ENCODE results near the gene KRTAP4-11.
"Not testable (repeated sequence)": the region's sequence is repeated elsewhere in the genome, so short reads cannot be mapped to it uniquely, and the experiment has no call there.

KRTAP4-11 gene

DNA sequence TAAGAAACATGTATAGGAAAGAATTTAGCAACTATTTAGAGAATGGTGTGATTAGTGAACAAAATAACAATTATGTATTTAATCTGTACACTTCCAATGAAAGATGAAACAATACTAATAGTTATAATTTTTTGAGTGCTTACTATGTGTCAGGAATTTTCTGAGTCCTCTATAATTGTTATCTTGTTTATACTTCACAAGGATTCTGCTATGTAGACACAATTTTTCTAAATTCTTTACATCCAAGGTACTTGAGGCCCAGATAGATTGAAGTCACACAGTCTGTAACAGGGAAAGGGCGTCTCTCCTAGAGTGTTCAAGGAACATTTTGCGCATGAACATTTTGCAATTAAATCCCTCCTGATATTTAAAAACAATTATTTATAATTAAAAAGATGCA, 6.9 kb upstream of the KRTAP4-11 start:
- in situ Hi-C loops (cut with HindIII; ENCODE audit: low sequenced_read_pairs): no loop called here

DNA sequence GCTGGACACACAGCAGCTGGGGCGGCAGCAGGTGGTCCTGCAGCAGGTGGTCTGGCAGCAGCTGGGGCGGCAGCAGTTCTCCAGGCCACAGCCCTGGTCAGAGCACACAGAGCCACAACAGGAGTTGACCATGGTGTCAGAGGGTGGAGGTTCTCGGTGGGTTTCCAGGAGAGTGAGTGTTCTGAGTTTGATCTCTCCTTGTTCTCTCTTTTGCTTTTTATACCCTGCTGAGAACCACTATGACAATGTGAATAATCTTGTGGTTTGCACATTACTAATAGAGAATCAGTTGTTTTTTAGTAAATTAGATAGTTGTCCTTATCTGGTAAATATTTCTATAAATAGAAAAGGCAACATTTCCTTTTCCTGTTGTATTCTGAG, 5.8 kb upstream of the KRTAP4-11 start, which contains the start of gene KRTAP4-12:
TSS of gene KRTAP4-12 (minus strand) at position 192 of the 381 bp plus-strand sequence. CDS start at position 132, 60 bp downstream.
- in situ Hi-C loops (cut with HindIII; ENCODE audit: low sequenced_read_pairs): not testable (repeated sequence)

DNA sequence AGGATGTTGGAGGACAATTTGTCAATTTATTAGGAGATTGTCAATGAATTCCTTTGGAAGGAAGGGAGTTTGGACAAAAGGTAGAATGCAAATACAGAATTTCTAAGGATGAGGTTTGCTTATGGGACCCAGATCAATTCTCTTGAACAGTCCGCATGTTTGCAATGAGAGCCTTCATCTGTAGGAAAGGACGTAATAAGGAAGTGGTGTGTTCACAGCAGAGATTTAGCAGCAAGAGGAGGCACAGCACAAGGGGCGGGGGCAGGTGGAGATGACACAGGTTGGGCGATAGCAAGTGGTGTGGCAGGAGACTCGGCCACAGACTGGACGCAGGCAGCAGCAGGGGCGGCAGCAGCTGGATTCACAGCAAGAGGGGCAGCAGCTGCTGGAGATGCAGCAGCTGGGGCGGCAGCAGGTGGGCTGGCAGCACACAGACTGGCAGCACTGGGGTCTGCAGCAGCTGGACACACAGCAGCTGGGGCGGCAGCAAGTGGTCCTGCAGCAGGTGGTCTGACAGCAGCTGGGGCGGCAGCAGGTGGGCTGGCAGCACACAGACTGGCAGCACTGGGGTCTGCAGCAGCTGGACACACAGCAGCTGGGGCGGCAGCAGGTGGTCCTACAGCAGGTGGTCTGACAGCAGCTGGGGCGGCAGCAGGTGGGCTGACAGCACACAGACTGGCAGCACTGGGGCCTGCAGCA, 5.3 kb upstream of the KRTAP4-11 start:
- in situ Hi-C loops (cut with HindIII; ENCODE audit: low sequenced_read_pairs): not testable (repeated sequence)

DNA sequence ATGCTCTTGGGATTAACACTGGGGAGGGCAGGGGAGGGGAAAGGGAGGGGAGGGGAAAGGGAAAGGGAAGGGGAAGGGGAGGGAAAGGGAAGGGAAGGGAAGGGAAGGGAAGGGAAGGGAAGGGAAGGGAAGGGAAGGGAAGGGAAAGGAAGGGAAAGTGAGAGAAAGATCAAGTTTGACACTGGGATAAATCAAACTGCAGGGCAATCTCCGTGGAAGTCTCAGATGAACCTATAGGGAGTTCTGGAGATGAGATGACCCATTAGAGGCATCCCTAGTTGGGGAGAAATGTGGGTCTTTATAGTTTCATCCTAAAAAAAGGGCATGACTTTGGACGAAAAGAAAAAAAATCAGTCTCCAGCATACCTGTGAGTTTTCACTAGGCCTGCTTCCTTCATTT, 3.6 kb upstream of the KRTAP4-11 start:
- in situ Hi-C loops (cut with HindIII; ENCODE audit: low sequenced_read_pairs): no loop called here

DNA sequence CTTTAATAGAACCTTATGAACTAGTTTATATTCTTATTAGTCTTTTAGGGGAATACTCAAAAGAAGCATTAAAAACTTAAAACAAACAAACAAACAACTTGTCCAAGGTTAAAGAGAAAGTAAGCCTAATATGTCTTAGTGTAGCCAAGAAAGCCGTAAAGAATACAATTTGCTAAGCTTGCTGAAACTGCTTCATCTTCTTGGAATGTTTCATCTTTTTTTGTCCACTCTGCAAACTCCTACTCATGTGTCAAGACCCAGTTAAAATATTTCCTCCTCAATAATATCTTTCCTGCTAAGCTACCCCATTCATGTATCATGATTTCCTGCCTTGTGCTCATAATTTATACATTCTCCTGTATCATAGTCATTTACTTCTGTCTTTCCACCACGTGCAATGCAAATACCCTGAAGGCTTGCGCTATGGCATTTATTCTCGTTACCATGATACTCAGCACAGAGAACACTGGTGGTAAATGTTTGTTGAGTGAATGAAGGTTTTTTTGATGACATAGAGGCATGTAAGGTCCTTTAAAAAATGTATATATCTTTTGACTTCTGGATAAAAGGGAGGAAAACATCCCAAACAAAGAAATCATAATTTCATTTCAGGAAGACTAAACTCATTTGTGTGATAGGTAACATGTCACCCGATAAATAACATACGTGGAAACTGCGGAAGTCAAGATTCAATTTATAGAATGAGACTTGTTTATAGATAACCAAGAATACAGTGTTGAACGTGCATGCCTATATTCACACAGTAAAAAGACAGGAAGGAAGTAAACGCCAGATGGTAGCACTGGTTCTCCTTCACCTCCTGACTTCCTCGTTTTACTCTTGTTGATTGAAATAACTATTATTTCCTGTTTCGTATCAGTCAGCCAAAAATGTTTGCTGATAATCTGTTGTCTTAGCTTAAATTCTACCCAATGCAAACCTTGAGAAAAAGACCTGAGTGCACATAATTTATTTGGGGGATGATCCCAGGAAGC, 1.8 kb upstream of the KRTAP4-11 start:
- in situ Hi-C loops (cut with HindIII; ENCODE audit: low sequenced_read_pairs): not testable (repeated sequence)

DNA sequence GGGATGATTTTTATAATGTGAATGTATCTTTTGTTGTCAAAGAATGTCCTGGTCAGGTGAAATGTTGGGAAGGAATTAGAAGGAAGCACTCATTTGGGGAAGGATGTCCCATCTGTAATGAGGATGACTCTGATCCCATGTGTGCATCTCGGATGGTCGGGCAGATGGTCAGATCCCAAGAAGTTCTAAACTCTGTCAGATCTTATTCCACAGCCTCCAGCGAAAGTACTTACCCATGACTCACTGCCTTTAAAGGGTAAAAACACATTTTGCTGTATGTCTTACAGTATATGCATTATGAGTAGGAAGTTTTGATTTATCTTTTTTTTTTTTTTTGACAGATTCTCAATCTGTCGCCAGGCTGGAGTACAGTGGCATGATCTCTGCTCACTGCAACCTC, 548 bp upstream of the KRTAP4-11 start:
- in situ Hi-C loops (cut with HindIII; ENCODE audit: low sequenced_read_pairs): no loop called here

DNA sequence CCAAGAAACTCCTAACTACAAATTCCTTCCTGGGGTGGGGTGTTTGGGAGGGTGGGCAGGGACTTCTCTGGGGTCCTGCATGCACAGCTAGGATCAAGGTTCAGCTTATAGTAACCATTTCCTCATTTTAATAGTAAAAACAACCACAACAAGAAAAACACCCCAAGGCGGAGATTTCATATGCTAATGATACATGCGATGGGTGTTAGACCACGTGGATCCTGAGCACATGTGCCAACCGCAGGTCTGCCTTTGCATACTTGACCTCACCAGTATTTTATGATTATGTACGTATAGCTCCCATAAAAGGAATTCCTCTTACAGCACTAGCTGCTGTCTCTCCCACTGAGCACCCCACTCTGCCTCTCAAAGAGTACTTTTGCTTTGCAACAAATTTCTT, 1.9 kb downstream of the KRTAP4-11 start:
- in situ Hi-C loops (cut with HindIII; ENCODE audit: low sequenced_read_pairs): no loop called here

DNA sequence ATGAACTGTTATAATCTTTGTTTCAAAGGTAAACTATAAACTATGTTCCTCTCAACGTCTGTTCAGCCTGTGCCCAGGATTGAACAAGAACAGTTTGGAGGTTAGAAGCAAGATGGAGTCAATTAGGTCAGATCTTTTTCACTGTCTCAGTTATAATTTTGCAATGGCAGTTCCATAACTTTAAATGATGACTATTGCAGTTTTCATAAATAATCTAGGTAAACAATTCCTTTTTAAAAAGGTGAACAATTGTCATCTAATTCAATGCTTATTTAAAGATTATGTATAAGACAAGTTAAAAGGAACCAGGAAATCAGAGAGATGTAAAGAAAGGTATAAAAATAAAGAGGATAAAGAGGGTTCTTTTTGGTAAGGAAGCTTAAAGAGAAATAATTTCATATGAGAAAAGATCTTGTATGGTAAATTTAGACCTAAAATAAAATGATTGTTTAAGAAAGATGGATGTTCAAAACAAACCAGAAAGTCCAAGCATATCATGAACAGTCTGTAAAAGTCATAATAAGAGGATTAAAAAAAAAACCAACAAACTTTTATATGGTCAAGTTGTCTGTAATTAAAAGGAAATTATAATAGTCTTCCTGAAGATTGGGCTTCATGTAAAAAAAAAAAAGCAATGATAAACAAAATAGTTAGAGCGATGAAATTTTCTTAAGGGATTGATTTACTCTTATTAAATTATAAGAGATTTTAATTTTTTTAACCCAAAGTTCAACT, 6.9 kb downstream of the KRTAP4-11 start:
- in situ Hi-C loops (cut with HindIII; ENCODE audit: low sequenced_read_pairs): no loop called here

DNA sequence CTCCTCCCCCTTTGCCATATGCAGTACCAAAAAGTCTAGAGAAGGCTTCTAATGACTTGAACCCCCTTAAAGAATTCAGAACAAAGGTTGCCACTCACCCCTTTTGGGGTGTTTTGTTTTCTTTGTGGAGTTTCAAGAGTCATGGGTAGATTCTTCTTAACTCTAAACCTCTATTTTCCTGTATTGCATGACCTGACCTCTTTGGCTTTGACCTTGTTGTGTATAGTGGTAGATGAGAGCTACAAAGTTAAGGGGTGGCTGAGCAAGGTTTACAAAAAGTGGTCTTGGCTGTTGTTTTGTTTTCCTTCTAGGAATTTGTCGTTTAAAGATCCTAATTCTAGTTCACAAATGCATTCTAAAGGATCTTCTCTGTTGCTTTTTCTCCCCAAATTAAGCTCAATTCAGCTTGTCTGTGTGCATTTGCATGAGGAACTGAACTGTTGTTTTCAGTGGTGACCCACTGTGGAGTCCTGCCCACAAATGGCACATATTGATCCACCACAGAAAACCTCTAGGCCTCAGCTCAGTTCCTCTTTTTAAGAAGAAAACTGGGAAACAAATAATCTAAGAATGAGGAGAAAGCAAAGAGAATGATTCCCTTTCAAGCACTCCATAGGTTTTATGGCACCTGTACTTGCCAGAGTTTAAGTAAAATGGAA, 9.3 kb downstream of the KRTAP4-11 start:
- in situ Hi-C loops (cut with HindIII; ENCODE audit: low sequenced_read_pairs): not testable (repeated sequence)

DNA sequence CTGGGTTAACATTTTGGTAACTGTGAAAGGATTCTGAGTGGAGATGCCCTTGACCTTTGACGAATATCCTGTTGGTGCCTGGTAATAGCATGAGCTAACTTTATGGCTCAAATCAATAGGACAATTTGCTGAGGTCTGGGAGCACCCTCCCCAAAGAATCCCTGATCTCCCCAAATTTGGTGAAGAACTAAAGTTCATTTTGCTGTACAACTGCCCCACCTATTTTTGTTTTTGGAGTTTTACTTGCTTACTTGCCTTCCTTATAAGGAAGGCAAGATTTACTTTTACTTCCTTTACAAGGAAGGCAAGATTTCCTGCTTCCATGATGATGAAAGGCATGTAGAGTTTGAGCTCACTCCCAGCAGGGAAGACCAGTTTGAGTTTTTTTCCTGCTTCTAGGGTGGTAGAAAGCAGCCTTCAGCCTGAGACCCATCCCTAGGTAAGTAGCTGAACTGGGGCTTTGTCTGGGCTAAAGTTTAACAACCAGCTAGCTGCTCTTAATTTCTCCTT, 10.2 kb downstream of the KRTAP4-11 start:
- in situ Hi-C loops (cut with HindIII; ENCODE audit: low sequenced_read_pairs): no loop called here

DNA sequence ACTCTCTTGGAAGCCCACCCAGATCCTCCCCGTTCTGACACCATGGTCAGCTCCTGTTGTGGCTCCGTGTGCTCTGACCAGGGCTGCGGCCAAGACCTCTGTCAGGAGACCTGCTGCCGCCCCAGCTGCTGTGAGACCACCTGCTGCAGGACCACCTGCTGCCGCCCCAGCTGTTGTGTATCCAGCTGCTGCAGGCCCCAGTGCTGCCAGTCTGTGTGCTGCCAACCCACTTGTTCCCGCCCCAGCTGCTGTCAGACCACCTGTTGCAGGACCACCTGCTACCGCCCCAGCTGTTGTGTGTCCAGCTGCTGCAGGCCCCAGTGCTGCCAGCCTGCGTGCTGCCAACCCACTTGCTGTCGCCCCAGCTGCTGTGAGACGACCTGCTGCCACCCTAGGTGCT, 12.8 kb downstream of the KRTAP4-11 start, which contains the start of gene KRTAP4-9:
TSS of gene KRTAP4-9 (plus strand) at position 43 of the 400 bp plus-strand sequence. CDS start at position 43, 0 bp downstream.
- in situ Hi-C loops (cut with HindIII; ENCODE audit: low sequenced_read_pairs): not testable (repeated sequence)

DNA sequence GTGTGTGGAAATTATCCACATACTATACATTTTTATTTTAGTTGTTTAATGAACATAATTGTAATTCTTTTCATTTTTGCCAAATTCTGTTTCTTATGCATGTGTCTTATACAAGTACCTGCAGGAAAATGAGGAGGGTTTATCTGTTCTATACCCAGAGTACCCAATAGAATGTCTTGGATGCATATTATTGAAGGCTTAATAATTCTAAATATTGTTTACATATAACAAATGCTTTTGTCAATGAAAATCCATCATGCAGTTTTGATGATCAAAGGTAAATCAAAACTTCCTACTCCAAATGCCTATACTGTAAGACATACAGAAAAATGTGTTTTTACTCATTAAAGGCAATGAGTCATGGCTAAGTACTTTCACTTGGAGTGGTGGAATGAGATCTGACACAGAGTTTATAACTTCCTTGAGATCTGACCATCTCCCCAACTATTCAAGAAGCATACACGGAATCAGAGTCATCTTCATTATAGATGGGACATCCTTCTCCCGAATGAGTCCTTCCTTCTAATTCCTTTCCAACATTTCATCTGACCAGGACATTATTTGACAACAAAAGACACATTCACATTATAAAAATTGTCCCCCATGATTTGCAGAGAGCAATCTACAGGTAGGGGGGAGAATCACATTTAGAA, 13.7 kb downstream of the KRTAP4-11 start:
- in situ Hi-C loops (cut with HindIII; ENCODE audit: low sequenced_read_pairs): not testable (repeated sequence)

DNA sequence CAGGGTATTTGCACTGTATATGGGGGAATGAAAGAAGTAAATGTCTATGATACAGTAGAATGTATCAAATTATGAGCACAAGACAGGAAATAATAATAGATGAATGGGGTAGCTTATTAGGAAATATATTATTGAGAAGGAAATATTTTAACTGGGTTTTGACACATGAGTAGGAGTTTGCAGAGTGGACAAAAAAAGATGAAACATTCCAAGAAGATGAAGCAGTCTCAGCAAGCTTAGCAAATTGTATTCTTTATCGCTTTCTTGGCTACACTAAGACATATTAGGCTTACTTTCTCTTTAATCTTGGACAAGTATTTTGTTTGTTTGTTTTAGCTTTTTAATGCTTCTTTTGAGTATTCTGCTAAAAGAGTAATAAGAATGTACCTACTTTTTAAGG, 14.3 kb downstream of the KRTAP4-11 start:
- in situ Hi-C loops (cut with HindIII; ENCODE audit: low sequenced_read_pairs): no loop called here

DNA sequence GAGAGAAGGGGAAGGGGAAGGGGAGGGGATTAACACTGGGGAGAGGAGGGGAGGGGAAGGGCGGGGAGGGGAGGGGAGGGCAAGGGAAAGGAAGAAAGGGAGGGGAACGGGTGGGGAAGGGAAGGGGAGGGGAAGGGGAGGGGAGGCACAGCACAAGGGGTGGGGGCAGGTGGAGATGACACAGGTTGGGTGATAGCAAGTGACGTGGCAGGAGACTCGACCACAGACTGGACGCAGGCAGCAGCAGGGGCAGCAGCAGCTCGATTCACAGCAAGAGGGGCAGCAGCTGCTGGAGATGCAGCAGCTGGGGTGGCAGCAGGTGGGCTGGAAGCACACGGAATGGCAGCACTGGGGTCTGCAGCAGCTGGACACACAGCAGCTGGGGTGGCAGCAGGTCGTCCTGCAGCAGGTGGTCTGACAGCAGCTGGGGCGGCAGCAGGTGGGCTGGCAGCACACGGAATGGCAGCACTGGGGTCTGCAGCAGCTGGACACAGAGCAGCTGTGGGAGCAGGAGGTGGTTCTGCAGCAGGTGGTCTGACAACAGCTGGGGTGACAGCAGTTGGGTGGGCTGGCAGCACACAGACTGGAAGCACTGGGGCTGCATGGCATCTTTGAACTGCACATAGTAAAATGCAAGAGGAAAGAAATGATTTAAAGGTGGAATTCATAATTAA, 16.4 kb downstream of the KRTAP4-11 start, which contains the start of gene KRTAP4-16:
TSS of gene KRTAP4-16 (minus strand) at position 624 of the 674 bp plus-strand sequence. CDS start at position 624, 0 bp downstream.
- in situ Hi-C loops (cut with HindIII; ENCODE audit: low sequenced_read_pairs): no loop called here

DNA sequence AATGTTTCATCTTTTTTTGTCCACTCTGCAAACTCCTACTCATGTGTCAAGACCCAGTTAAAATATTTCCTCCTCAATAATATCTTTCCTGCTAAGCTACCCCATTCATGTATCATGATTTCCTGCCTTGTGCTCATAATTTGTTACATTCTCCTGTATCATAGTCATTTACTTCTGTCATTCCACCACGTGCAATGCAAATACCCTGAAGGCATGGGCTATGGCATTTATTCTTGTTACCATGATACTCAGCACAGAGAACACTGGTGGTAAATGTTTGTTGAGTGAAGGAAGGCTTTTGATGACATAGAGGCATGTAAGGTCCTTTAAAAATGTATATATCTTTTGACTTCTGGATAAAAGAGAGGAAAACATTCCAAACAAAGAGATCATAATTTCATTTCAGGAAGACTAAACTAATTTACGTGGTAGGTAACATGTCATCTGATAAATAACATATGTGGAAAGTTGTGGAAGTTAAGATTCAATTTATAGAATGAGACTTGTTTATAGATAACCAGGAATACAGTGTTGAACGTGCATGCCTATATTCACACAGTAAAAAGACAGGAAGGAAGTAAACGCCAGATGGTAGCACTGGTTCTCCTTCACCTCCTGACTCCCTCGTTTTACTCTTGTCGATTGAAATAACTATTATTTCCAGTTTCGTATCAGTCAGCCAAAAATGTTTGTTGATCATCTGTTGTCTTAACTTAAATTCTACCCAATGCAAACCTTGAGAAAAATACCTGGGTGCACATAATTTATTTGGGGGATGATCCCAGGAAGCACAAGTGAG, 18.3 kb downstream of the KRTAP4-11 start:
- in situ Hi-C loops (cut with HindIII; ENCODE audit: low sequenced_read_pairs): not testable (repeated sequence)

DNA sequence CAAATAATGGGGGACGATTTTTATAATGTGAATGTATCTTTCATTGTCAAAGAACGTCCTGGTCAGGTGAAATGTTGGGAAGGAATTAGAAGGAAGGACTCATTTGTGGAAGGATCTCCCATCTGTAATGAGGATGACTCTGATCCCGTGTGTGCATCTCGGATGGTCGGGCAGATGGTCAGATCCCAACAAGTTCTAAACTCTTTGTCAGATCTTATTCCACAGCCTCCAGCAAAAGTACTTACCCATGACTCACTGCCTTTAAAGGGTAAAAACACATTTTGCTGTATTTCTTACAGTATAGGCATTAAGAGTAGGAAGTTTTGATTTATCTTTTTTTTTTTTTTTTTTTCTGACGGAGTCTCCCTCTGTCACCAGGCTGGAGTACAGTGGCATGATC, 19.7 kb downstream of the KRTAP4-11 start:
- in situ Hi-C loops (cut with HindIII; ENCODE audit: low sequenced_read_pairs): no loop called here

DNA sequence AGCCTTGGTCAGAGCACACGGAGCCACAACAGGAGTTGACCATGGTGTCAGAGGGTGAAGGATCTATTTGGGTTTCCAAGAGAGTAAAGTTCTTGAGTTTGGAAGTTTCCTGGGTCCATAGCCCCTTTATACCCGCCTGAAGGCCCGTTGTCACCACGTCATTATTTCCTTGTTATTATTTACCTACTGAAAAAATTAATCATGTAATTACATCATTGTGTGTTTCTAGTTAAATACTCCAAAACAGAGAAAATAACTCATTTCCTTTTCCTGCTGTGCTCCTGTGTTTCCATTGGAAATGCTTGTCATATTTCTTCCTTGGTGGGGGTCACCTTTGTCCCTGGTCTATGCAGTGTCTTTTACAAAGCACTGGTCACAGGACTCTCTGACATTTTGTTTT, 20.1 kb downstream of the KRTAP4-11 start, which contains the start of gene KRTAP4-8:
TSS of gene KRTAP4-8 (minus strand) at position 101 of the 400 bp plus-strand sequence. CDS start at position 43, 58 bp downstream.
- in situ Hi-C loops (cut with HindIII; ENCODE audit: low sequenced_read_pairs): no loop called here

DNA sequence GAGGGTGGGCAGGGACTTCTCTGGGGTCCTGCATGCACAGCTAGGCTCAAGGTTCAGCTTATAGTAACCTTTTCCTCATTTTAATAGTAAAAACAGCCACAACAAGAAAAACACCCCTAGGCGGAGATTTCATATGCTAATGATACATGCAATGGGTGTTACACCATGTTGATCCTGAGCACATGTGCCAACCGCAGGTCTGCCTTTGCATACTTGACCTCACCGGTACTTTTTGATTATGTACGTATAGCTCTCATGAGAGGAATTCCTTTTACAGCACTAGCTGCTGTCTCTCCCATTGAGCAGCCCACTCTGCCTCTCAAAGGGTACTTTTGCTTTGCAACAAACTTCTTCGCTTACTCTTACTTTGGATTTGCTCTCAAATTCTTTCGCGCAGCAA, 22.1 kb downstream of the KRTAP4-11 start:
- in situ Hi-C loops (cut with HindIII; ENCODE audit: low sequenced_read_pairs): no loop called here

Data from endothelial cell of hepatic sinusoid (primary cell).